Activated CD8-positive, alpha-beta memory T cell treated with anti-CD3 and anti-CD28 coated beads for 1 hour (primary cell): ENCODE data around the gene TCEA2.

ENCODE experiments used
- DNase-seq, 2 donors: peaks; one replicate each; pipeline ENCODE4 v3.0.0-alpha.2; 2020; ENCODE audit warnings: low read depth in 1 of 2; ENCODE audit errors: extremely low read depth in 1 of 2

Gene TCEA2

DNA sequence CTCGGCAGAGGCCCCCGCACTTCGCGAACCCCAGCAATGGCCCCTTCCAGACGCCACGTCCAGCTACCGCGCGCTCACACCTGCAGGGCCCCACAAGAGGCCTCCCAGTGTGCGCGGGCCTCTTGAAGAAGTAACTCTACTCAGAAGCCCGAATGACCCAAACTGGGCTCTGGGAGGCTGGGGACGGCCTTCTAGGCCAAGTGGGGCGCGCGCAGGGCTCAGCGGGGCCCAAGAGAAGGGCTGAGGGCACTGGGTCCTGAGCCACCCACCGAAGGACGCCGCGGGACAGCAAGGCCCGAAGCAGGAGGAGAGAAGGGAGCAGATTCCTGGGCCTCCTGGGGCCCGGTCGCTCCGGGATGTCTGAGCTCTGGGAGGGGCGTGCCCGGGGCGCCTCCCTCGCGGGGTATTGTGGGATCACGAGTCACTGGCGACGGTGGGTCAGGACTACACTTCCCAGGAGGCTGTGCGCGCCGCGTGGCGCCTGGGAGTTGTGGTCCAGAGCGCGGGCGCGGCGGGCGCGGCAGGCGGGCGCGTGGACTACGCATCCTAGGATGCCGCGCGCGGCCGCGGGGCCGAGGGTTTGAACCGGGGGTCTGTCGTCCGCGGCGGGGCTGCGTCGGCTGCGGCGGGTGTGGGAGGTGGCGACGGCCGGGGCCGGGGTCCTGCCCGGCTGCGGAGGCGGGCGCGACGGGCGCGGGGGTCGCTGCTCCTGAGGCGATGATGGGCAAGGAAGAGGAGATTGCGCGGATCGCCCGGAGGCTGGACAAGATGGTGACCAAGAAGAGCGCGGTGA, at the start of gene TCEA2:
TSS of gene TCEA2 (plus strand) at position 603 of the 793 bp plus-strand sequence. CDS start at position 718, 115 bp downstream.
- DNase-seq, result peak; percentile 79 to 91

GRCh38 chr20:64015635-64016034, 47.4 kb upstream of the TCEA2 start:
- DNase-seq, result no peak

DNA sequence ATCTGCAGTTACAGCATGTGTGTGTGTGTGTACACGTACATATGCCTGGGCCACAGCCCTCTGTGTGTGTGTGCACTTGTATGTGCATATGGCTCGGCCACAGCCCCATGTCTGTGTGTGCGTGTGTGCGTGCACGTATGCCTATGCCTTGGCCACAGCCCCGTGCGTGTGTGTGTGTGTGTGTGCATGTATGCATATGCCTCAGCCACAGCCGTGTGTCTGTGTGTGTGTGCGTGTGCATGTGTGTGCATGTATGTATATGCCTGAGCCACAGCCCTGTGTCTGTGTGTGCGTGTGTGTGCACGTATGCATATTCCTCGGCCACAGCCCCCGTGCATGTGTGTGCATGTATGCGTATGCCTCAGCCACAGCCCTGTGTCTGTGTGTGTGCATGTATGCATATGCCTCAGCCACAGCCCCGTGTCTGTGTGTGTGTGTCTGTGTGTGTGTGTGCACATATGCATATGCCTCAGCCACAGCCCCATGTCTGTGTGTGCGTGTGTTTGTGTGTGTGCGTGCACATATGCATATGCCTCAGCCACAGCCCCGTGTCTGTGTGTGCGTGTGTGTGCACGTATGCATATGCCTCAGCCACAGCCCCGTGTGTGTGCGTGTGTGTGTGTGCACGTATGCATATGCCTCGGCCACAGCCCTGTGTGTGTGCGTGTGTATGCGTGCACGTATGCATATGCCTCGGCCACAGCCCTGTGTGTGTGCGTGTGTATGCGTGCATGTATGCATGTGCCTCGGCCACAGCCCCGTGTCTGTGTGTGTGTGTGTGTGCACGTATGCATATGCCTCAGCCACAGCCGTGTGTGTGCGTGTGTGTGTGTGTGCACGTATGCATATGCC, 41.6 kb upstream of the TCEA2 start:
- no peak for DNase-seq

DNA sequence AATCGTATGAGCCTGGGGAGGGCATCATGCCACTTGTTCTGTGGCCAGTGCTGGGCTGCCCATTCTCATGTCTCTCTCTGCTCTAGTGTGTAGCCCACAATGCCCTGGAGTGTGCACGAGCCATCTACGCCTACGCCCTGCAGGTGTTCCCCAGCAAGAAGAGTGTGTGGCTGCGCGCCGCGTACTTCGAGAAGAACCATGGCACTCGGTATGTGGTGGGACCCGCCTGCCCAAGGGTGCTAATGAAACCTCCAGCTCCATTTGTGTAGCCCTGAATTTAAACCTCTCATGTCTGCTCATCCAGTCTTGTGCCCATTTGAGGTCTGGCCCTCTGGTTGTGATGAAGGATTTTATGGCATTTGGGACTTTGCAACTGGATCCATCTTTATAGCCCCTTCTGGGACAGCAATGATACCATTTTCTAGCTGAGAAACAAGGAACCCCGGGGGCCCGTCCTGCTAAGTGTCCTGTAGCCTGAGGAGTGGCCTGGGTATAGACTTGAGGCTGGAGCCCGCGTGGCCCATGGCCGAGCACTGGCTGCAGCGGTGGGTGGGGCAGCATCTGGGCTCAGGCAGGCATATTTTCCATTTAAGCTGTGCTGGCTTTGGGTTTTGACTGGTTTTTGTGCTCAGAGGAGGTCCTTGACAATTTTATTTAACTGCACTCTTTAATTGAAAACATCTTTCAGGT, 40.2 kb upstream of the TCEA2 start:
- no peak for DNase-seq

DNA sequence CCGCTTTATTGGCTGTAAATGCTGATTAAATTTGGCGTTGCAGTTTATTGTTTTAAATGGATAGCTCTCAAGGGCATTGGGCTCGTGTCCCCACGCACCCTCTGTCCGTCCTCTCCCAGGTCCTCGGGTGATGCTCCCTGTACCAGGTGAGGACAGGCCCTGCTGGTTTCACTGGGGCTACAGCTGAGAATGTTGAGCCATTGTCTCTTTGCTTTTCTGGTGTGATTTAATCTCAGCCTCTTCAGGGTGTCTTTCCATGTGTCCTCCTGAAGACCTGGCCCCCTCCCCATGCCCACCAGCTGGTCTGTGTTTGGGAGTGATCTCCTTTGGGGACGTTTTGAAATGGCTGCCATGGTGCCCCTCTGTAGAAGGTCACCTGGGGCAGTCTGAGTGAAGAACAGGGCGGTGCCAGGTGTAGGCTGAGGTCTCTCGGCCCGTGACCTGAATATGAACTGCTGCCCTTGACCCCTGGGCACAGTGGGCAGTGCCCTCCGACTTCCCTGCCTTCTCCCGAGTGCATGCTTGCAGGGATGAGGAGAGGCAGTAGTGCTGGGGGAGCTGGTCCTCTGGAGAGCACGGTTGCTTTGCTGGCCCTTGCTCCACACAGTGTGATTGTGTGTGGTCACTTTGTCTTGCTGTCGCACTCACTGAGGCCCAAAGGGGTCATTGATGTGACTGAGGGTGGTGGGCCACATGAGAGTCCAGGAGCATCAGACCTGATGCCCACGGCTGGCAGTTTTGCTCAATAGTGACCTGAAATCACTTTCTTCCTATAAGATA, 39.4 kb upstream of the TCEA2 start:
- DNase-seq, result no peak

DNA sequence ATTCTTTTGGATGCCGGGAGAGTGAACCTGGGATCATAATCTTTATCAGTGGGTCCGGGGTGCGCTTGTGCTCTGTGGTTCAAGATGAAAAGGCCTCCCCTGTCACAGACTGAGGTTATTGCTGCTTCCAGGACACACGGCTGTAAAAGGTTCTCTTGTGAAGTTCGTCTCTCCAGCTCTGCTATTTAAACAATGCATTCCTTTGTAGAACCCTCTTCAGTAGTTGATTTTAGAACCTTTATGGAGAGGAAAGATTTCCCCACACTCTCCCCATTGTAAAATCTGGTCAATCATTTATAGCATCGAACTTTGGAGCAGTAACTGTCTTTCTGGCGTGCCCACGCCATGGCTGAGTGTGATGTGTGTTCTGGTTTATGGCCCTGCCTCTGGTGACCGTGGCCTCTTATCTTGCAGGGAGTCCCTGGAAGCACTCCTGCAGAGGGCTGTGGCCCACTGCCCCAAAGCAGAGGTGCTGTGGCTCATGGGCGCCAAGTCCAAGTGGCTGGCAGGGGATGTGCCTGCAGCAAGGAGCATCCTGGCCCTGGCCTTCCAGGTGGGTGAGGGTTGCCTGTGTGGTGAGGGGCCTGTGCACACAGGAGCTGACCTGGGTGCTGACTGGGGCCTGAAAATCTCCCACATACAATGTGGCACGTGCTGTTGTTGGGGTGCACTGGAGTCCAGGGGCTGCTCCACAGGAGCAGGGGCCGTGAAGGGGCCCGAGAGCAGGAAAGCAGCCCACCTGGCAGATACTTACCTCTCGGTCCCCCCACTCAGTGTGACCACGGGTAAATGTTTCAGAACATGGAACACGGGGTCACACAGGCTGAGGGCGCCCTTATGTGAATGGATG, 38.6 kb upstream of the TCEA2 start:
- DNase-seq, result no peak

DNA sequence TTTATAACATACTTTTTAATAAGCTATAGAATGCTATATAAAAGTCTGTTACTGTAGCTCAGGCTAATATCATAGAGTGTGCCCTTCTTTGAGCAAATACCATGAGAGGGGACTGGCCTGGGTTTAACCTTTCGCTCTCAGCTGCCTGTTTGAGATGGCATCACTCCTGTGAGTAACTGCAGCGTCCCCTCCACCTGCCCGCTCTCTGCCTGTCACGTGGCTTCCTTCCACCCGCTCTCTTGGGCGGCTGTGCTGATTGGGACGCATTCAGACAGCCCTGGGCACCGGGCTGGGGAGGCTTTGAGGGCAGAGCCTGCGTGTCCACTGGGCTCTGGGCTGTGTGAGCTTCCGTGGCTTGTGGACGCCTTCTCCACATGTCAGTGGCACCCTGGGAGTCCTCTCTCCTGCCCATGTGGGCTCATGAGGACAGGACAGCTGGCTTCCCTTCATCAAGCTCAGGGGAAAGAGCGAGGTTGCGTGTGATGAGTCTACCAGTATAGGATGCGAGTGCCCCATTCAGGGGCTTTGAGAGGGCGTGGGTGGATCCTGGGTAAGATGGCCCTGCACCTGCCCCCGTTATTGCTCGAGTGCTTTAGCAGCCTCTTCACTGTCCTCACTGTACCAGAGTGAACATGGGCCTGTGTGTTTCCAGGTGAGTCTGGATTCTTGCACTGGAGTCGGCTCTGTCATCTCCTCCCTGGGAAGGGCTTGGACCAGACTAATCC, 37.7 kb upstream of the TCEA2 start:
- DNase-seq, result no peak

DNA sequence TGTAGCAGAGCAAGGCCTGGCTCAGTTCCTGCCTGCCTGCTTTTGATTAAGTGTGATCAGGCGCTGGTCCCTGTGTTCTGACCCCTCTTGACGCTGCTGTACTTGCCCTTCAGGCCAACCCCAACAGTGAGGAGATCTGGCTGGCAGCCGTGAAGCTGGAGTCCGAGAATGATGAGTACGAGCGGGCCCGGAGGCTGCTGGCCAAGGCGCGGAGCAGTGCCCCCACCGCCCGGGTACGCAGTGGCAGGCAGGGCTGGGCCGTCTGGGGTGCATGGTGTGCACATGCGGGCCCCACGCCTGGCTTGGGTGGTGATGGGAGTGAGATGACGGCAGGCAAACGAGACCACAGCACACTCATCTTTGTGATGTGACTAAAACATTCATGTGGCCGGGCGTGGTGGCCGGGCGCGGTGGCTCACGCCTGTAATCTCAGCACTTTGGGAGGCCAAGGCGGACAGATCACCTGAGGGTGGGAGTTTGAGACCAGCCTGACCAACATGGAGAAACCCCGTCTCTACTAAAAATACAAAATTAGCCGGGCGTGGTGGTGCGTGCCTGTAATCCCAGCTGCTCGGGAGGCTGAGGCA, 37.1 kb upstream of the TCEA2 start:
- DNase-seq, result no peak

DNA sequence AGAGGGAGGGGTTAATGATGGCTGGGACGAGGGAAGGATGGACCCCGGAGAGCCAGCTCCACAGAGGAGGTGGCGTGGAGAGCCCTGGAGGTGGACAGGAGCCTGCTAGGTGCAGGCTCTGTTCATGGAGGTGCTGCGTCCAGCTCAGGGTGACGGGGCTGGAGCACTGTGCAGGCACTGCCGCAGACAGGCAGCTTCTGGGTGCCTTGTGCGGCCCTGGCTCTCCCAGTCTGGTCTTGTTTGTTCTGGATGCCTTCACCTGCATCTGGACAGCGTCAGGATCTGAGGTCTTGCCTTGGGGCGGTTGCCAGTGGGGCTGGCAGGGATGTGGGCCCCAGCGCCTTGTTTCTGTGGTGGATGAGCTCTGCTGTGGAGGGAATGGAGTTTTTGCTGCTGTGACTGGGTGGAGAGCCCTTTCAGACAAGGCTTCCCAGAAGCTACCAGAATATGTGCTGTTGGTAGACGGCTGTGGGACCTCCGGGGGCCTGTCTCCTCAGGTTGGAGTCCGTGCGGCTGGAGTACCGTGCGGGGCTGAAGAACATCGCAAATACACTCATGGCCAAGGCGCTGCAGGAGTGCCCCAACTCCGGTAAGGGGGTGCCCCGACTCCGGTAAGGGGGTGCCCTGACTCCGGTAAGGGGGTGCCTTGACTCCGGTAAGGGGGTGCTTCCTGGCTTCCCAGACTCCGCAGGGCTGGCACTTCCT, 34.9 kb upstream of the TCEA2 start:
- DNase-seq, result no peak

DNA sequence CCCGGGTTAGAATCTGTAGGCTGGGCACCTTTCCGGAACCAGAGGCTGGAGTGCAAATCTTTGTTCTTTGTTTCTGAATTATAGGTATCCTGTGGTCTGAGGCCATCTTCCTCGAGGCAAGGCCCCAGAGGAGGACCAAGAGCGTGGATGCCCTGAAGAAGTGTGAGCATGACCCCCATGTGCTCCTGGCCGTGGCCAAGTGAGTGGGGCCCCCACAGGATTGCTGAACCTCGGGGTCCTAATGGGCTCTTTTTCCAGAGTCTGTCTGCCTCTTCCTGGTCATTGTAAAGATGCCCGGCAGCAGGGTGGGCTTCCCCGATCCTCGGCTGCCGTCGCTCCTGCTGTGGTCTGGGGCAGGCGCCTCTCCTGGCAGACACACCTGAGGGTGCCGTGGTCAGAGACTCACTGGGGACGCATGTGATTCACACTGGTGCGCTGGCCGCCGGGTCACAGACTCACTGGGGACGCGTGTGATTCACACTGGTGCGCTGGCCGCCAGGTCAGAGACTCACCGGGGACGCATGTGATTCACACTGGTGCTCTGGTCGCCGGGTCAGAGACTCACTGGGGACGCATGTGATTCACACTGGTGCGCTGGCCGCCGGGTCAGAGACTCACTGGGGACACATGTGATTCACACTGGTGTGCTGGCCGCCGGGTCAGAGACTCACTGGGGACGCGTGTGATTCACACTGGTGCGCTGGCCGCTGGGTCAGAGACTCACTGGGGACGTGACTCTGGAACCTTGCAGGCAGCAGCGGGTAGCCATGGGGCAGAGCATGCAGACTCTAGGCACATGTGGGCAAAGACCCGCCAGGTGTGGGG, 33.5 kb upstream of the TCEA2 start:
- DNase-seq, result no peak

- DNase-seq, result no peak
Observed at GRCh38 chr20:64030371-64031134, 32.4 kb upstream of the TCEA2 start.

GRCh38 chr20:64031822-64032314, 31.1 kb upstream of the TCEA2 start:
- no peak for DNase-seq

- no peak for DNase-seq
Observed at GRCh38 chr20:64032706-64033624, 30.0 kb upstream of the TCEA2 start.

GRCh38 chr20:64033981-64034493, 29.0 kb upstream of the TCEA2 start:
- DNase-seq, result no peak
